ENCODE results near the gene SH3RF2.

Gene SH3RF2

DNA sequence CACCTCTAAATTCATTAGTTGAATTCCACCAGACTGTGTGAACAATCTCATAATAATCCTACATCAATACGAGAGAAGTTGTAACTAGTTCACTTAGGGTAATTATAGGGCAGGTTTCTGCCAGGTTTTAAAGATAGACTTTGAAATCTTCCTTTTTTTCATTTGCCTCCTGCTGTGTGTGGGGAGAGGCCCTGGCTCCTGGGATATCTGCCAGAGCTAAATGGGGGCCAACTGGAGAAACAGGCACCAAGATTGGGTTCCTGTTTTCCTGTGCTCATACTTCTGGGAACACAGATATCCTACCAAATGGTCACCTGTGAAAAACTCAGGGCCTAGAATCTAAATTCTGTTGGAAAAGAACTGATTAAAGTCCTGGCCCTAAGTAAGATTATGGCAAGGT lies 42.3 kb downstream of the SH3RF2 start:
- TF ChIP-seq, protein P1, sequence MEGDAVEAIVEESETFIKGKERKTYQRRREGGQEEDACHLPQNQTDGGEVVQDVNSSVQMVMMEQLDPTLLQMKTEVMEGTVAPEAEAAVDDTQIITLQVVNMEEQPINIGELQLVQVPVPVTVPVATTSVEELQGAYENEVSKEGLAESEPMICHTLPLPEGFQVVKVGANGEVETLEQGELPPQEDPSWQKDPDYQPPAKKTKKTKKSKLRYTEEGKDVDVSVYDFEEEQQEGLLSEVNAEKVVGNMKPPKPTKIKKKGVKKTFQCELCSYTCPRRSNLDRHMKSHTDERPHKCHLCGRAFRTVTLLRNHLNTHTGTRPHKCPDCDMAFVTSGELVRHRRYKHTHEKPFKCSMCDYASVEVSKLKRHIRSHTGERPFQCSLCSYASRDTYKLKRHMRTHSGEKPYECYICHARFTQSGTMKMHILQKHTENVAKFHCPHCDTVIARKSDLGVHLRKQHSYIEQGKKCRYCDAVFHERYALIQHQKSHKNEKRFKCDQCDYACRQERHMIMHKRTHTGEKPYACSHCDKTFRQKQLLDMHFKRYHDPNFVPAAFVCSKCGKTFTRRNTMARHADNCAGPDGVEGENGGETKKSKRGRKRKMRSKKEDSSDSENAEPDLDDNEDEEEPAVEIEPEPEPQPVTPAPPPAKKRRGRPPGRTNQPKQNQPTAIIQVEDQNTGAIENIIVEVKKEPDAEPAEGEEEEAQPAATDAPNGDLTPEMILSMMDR (IDR thresholded peaks at IDR 0.05; ENCODE audit: borderline replicate concordance, control extremely low read depth, extremely low read depth, insufficient read depth, missing control alignments) = no peak
- DNase-seq (ENCODE audit: low spot score) = no peak
- in situ Hi-C loops (cut with MboI; ENCODE audit: low sequenced_read_pairs, unreplicated experiment) = no loop called here

DNA sequence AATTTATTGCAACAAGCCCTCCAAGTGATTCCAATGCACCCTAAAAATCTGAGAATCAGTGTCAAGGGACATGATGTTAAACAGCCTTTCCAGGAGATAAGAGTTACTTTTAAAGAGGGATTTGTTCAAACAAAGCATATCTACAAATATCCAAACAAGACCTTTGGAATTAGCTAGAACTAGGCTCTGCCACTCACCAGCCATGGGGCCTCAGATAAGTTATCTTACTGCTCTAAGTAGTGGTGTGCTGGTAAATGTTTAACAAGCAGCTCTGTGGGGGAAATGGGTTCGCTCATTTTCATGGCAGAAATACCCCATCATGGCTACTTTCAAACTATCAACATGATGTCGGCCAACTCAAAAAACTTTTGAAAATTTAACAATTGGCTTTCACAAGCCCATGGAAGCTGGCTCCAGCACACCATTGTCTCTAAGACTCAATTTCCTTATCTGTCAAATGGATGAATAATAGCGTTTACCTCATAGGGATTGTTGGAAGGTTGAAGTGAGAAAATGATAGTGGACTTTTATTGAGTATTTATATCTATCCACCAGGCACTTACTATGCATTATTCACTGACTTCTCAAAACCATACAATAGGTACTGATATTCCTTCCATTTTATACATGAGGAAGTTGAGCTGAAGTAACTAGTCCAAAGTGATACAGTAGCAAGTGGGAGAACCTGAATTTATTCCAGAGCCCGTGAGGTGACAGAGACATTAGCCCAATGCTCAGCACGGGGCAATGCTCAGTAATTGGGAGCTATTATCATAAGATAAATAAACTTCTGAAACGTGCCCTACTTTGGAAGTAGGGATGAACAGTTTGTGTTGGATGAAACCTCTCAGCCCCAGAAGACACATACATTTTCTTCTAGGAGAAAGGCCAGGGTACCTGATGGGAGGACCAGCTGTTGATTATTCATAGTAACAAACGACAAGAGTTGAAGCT lies 43.2 kb downstream of the SH3RF2 start:
- in situ Hi-C loops (cut with MboI; ENCODE audit: low sequenced_read_pairs, unreplicated experiment) = no loop called here
- TF ChIP-seq, protein P1 (IDR thresholded peaks at IDR 0.05; ENCODE audit: borderline replicate concordance, control extremely low read depth, extremely low read depth, insufficient read depth, missing control alignments) = no peak
- DNase-seq (ENCODE audit: low spot score) = no peak

DNA sequence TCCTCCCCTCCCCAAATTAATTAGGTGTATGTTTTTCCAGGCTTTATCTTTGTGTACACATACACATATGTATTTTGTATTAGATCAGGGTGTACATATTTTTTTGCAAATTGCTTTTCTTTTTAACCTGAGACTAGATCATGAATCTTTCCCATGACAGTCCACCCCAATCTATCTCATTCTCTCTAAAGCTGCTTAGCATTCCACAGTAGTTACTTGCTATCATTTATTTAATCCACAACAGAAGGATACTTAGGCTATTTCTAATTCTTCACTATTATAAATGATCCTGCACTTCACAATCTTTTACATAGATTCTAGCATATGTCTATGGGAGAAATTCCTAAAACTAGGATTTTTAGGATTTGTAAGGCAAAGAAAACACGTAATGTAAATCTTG lies 43.9 kb downstream of the SH3RF2 start:
- TF ChIP-seq, protein P1 (IDR thresholded peaks at IDR 0.05; ENCODE audit: borderline replicate concordance, control extremely low read depth, extremely low read depth, insufficient read depth, missing control alignments) = no peak
- no peak for DNase-seq (ENCODE audit: low spot score)
- in situ Hi-C loops (cut with MboI; ENCODE audit: low sequenced_read_pairs, unreplicated experiment) = no loop called here

DNA sequence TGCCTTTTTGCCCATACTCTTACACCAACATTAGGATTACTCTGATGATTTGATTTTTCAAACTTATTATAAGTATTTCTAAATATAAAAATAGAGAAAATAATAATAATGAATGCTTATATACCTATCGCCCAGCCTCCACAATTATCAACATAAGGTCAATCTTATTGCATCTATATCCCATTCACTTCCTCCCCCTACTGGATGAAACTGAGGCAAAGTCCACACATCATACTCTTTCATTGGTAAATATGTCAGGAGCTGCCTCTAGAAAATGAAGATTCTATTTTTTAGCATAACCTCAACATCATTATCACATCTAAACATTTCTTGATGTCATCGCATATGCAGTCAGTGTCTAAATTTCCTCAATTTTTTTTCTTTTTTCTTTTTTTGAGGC lies 44.3 kb downstream of the SH3RF2 start:
- no peak for DNase-seq (ENCODE audit: low spot score)
- in situ Hi-C loops (cut with MboI; ENCODE audit: low sequenced_read_pairs, unreplicated experiment) = no loop called here
- TF ChIP-seq, protein P1 (IDR thresholded peaks at IDR 0.05; ENCODE audit: borderline replicate concordance, control extremely low read depth, extremely low read depth, insufficient read depth, missing control alignments) = no peak

DNA sequence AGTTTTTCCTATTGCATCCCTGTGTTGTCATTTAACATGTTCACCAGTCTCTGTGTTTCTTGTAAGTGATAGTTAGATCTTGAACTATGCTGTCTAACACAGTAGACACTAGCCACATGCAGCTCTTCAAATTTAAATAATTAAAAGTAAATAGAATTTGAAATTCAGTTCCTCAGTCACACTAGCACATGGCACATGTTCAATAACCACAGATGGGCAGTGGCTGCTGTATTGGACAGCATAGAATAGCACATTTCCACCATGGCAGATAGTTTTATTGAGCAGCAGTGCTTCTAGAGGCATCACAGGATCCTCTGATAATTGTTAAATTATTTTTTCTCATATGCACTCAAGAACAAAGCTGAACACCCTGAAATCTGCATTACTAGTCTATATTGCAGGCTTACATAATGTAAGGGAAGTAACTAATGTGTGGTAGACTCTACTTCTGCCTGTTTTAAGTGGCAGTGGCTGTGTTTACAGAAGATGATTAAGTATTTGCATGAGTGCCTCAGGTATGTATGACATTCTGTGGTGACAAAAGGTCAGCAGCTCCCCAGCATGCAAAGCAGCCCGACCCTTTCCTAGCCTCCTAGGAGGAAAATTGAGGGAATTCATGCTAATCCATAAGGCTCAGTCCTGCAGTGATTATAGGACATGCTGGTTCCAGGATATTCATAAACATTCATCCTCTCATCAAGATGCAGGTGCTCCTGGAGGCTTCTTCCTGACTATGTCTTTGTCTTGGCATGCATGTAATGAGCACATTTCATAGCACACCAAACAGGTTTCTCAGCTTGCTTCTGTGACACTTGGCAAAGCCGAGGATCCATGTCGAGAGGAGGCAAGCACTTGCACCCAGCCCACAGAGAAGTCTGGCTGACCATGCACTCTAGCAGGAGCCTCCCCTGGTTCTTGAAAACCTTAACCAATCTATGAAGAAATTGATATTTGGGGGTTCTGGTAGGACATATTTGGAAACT lies 45.5 kb downstream of the SH3RF2 start:
- no peak for DNase-seq (ENCODE audit: low spot score)
- in situ Hi-C loops (cut with MboI; ENCODE audit: low sequenced_read_pairs, unreplicated experiment) = no loop called here

More for the DNA sequence above, 45.5 kb downstream of the SH3RF2 start:
- TF ChIP-seq, protein P1 (IDR thresholded peaks at IDR 0.05; ENCODE audit: borderline replicate concordance, control extremely low read depth, extremely low read depth, insufficient read depth, missing control alignments) = no peak

Measured in GM13976 (cell line).